ENCODE measurements around the gene HHLA2. TPM values are rescaled to one million over a fixed set of nuclear protein-coding genes. Genes with fewer than 3 reads are reported as not detected.

HHLA2 gene
- total and polyA plus RNA-seq, 12 donors, result not detected

GRCh38 chr3:108331792-108332191, 35.4 kb downstream of the HHLA2 start:
- ATAC-seq (no peak), DNase-seq (no peak)
- WGBS, 2 donors, result 90 to 98% methylated on average over 3 of the region's 3 CpGs
- Histone ChIP-seq H3K27ac (no peak overlapping the region), H3K27me3 (peaks cover 0 to 2% (median 0%) of the 10 kb centered on the region in 7 donors), H3K4me3 (no peak overlapping the region), H3K4me1 (no peaks in the 10 kb centered on the region), H3K9me3 (peaks cover 0 to 3% (median 0%) of the 10 kb centered on the region in 11 donors), H3K36me3 (no peaks in the 10 kb centered on the region)
- intact Hi-C loops (cut with DNase I), result no loop called here
- TF ChIP-seq CTCF (IDR thresholded peaks at IDR 0.05), result no peak

GRCh38 chr3:108333961-108334360, 37.6 kb downstream of the HHLA2 start:
- Histone ChIP-seq H3K27me3 (peaks cover 0 to 2% (median 0%) of the 10 kb centered on the region in 7 donors), H3K27ac (no peak overlapping the region), H3K9me3 (no peaks in the 10 kb centered on the region), H3K4me1 (no peaks in the 10 kb centered on the region), H3K36me3 (no peaks in the 10 kb centered on the region), H3K4me3 (no peak overlapping the region)
- DNase-seq, result no peak
- WGBS, 2 donors, result 85 to 94% methylated on average over 1 of the region's 1 CpG
- intact Hi-C loops (cut with DNase I), result no loop called here
- no peak for TF ChIP-seq CTCF (IDR thresholded peaks at IDR 0.05)
- ATAC-seq, result no peak

GRCh38 chr3:108334701-108335100, 38.4 kb downstream of the HHLA2 start:
- intact Hi-C loops (cut with DNase I), result no loop called here
- TF ChIP-seq CTCF (IDR thresholded peaks at IDR 0.05), result no peak
- DNase-seq (no peak), ATAC-seq (no peak)
- WGBS, 2 donors, result 80 to 91% methylated on average over 1 of the region's 1 CpG
- H3K4me3 ChIP-seq, result no peak overlapping the region
- no peaks in the 10 kb centered on the region for H3K36me3 ChIP-seq
- H3K27ac ChIP-seq, result no peak overlapping the region
- no peaks in the 10 kb centered on the region for H3K4me1 ChIP-seq
- H3K9me3 ChIP-seq, result no peaks in the 10 kb centered on the region
- H3K27me3 ChIP-seq, result peaks cover 0 to 2% (median 0%) of the 10 kb centered on the region in 7 donors

- no peak for DNase-seq
- ATAC-seq, result no peak
- no peak for TF ChIP-seq CTCF (IDR thresholded peaks at IDR 0.05)
- intact Hi-C loops (cut with DNase I), result no loop called here
- H3K27ac ChIP-seq, result no peak overlapping the region
- no peak overlapping the region for H3K4me3 ChIP-seq
- H3K27me3 ChIP-seq, result no peaks in the 10 kb centered on the region
- H3K36me3 ChIP-seq, result no peaks in the 10 kb centered on the region
- H3K9me3 ChIP-seq, result no peaks in the 10 kb centered on the region
- H3K4me1 ChIP-seq, result no peaks in the 10 kb centered on the region
These were observed 42.7 kb downstream of the HHLA2 start for GRCh38 chr3:108338901-108339545.

All from heart right ventricle (tissue), 16 donors.